GM12878 (cell line): ENCODE data around the gene PARP2.

ENCODE experiments used
- CBX5 ChIP-seq: sonication (generic); IDR thresholded peaks from 2 replicates; pipeline ENCODE4 v1.6.1; 2016; ENCODE audit warnings: low read depth, moderate library complexity, mild to moderate bottlenecking, inconsistent platforms
- CHD2 ChIP-seq: IDR thresholded peaks from 2 replicates; pipeline ENCODE4 v1.6.1; 2011; ENCODE audit warnings: low read depth, low read length, improper control_type of control experiment, borderline replicate concordance
- GATAD2B ChIP-seq: fragments of 450-650 bp; conservative IDR thresholded peaks from 2 replicates; pipeline ENCODE4 v1.6.1; 2017; ENCODE audit warnings: low read depth, mild to moderate bottlenecking, moderate library complexity
- JUNB ChIP-seq: IDR thresholded peaks from 2 replicates; pipeline ENCODE4 v1.6.1; 2016; ENCODE audit warnings: antibody characterized with exemption, mild to moderate bottlenecking
- KAT2A ChIP-seq: conservative IDR thresholded peaks from 2 replicates; pipeline ENCODE4 v1.6.1; 2011; ENCODE audit warnings: low read depth, low read length; ENCODE audit not compliant: control insufficient read depth
- MYC ChIP-seq: IDR thresholded peaks from 2 replicates; pipeline ENCODE4 v1.6.1; 2011; ENCODE audit warnings: mild to moderate bottlenecking, low read length, moderate library complexity, inconsistent platforms; ENCODE audit not compliant: insufficient read depth, insufficient replicate concordance, insufficient read length, severe bottlenecking
- POLR2A ChIP-seq: IDR thresholded peaks from 2 replicates; pipeline ENCODE4 v1.6.1; 2011; ENCODE audit warnings: low read depth, mild to moderate bottlenecking, low read length
- RFX5 ChIP-seq: IDR thresholded peaks from 2 replicates; pipeline ENCODE4 v1.6.1; 2011; ENCODE audit warnings: low read depth, low read length, improper control_type of control experiment
- SRF ChIP-seq, 2 experiments: IDR thresholded peaks; 2 replicates each; pipeline ENCODE4 v1.6.1; 2011; ENCODE audit warnings: low read depth in 2 of 2, low read length in 2 of 2, mild to moderate bottlenecking in 1 of 2, moderate library complexity in 1 of 2
- ZZZ3 ChIP-seq: IDR thresholded peaks from 2 replicates; pipeline ENCODE4 v1.6.1; 2011; ENCODE audit warnings: low read depth; ENCODE audit not compliant: control insufficient read depth, insufficient read length
- TF ChIP-seq, protein P1 (sequence below), 3 experiments: IDR thresholded peaks in 2 of 3; conservative IDR thresholded peaks in 1 of 3; 2 replicates each; pipeline ENCODE4 v1.5.1; 2011; ENCODE audit warnings: low read depth in 3 of 3, low read length in 3 of 3, mild to moderate bottlenecking in 3 of 3, control low read depth in 2 of 3, moderate library complexity in 2 of 3, inconsistent platforms in 1 of 3, mixed read lengths in 1 of 3; ENCODE audit not compliant: control insufficient read depth in 2 of 3, insufficient read depth in 1 of 3; ENCODE audit errors: extremely low read depth in 1 of 3

DNA sequence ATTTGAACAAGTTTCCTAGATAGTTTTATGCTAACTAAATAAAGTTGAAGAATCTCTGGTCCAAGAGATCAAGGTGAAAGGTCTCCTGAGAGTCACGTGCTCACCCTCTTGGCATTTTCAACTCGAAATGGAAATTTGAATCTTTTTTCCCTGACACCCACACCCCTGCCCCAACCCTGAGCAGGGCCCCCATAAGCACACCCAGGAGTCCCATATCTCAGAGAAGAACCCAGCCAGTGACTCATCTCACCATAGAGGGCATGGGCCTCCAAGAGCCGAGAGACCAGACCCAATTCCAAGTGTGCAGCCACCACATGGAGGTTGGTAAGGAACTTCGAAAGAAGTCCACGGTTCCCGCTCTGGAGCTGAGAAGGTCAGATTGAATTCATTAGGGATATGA lies 37.2 kb downstream of the PARP2 start:
- no peak for TF ChIP-seq CHD2
- TF ChIP-seq, protein P1, sequence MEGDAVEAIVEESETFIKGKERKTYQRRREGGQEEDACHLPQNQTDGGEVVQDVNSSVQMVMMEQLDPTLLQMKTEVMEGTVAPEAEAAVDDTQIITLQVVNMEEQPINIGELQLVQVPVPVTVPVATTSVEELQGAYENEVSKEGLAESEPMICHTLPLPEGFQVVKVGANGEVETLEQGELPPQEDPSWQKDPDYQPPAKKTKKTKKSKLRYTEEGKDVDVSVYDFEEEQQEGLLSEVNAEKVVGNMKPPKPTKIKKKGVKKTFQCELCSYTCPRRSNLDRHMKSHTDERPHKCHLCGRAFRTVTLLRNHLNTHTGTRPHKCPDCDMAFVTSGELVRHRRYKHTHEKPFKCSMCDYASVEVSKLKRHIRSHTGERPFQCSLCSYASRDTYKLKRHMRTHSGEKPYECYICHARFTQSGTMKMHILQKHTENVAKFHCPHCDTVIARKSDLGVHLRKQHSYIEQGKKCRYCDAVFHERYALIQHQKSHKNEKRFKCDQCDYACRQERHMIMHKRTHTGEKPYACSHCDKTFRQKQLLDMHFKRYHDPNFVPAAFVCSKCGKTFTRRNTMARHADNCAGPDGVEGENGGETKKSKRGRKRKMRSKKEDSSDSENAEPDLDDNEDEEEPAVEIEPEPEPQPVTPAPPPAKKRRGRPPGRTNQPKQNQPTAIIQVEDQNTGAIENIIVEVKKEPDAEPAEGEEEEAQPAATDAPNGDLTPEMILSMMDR (IDR thresholded peaks at IDR 0.05 in 2 of 3, conservative IDR thresholded peaks at IDR 0.05 in 1 of 3; ENCODE audit: control insufficient read depth in 2 of 3, extremely low read depth in 1 of 3, insufficient read depth in 1 of 3, low read depth in 3 of 3, low read length in 3 of 3) = no peak
- no peak for TF ChIP-seq JUNB
- TF ChIP-seq GATAD2B = no peak
- TF ChIP-seq MYC = no peak
- TF ChIP-seq SRF (IDR thresholded peaks at IDR 0.05; ENCODE audit: low read depth in 2 of 2, low read length in 2 of 2) = no peak
- TF ChIP-seq CBX5 = no peak
- no peak for TF ChIP-seq RFX5
- TF ChIP-seq POLR2A = no peak
- no peak for TF ChIP-seq KAT2A
- TF ChIP-seq ZZZ3 = no peak
